ENCODE data around the gene OR10S1. TPM values are rescaled to one million over a fixed set of nuclear protein-coding genes. Genes with fewer than 3 reads are reported as not detected.

The OR10S1 gene
- total RNA-seq, 2 experiments from 2014 or later: not detected

DNA sequence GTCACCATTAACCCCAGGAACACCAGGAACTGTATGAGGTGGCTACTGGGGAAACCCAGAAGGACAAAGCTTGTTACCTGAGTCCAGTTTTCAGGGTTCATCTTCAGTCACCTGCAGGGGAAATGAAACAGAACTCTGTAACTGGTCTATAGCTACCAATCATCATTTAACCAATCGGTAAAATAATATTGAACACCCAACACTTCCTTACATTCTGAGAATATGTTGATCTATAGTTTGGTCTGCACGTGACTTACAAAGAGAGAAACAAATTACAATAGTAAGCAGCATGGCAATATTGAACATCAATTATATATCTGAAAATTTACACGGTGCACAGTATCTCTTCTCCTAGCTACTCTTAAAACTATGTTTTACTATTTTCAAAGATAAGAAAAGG lies 33.8 kb downstream of the OR10S1 start, which contains the start of gene OR6T1:
Gene OR6T1 (minus strand): TSS at position 101 of the 400 bp plus-strand sequence. CDS start 0 bp downstream, at position 101.
- TF ChIP-seq, protein P1, sequence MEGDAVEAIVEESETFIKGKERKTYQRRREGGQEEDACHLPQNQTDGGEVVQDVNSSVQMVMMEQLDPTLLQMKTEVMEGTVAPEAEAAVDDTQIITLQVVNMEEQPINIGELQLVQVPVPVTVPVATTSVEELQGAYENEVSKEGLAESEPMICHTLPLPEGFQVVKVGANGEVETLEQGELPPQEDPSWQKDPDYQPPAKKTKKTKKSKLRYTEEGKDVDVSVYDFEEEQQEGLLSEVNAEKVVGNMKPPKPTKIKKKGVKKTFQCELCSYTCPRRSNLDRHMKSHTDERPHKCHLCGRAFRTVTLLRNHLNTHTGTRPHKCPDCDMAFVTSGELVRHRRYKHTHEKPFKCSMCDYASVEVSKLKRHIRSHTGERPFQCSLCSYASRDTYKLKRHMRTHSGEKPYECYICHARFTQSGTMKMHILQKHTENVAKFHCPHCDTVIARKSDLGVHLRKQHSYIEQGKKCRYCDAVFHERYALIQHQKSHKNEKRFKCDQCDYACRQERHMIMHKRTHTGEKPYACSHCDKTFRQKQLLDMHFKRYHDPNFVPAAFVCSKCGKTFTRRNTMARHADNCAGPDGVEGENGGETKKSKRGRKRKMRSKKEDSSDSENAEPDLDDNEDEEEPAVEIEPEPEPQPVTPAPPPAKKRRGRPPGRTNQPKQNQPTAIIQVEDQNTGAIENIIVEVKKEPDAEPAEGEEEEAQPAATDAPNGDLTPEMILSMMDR (IDR thresholded peaks at IDR 0.05): no peak
- POLR2A ChIA-PET: no interaction called here
- H3K4me1 Mint-ChIP-seq (ENCODE audit: low read depth): no peaks in the 10 kb centered on the region
- CTCF ChIA-PET: no interaction called here
- H3K27me3 Mint-ChIP-seq: peaks cover 5% of the 10 kb centered on the region
- ATAC-seq: no peak
- no peak within 1 kb of the TSS for H3K4me3 Mint-ChIP-seq
- no peak for DNase-seq
- H3K9me3 Mint-ChIP-seq: no peaks in the 10 kb centered on the region
- intact Hi-C loops (cut with micrococcal nuclease): no loop called here
- no peaks in the 10 kb centered on the region for H3K36me3 Mint-ChIP-seq (ENCODE audit: low read depth)
- no peak within 1 kb of the TSS for H3K27ac Mint-ChIP-seq

- TF ChIP-seq, protein P1 (IDR thresholded peaks at IDR 0.05): no peak
- CTCF ChIA-PET: no interaction called here
- H3K27me3 Mint-ChIP-seq: peaks cover 4% of the 10 kb centered on the region
- ATAC-seq (no peak), DNase-seq (no peak)
- H3K4me1 Mint-ChIP-seq (ENCODE audit: low read depth): no peaks in the 10 kb centered on the region
- H3K27ac Mint-ChIP-seq: no peak overlapping the region
- no peak overlapping the region for H3K4me3 Mint-ChIP-seq
- intact Hi-C loops (cut with micrococcal nuclease): no loop called here
- H3K9me3 Mint-ChIP-seq: no peaks in the 10 kb centered on the region
- POLR2A ChIA-PET: no interaction called here
- no peaks in the 10 kb centered on the region for H3K36me3 Mint-ChIP-seq (ENCODE audit: low read depth)
Observed at GRCh38 chr11:123942413-123942812, 35.2 kb downstream of the OR10S1 start.

GRCh38 chr11:123939317-123939716 lies 38.3 kb downstream of the OR10S1 start, which contains the start of gene OR4D5:
Gene OR4D5, plus strand, starts transcription at chr11:123939617. Its CDS starts 0 bp downstream, at chr11:123939617.
- Mint-ChIP-seq H3K9me3 (no peaks in the 10 kb centered on the region), H3K27ac (no peak within 1 kb of the TSS), H3K4me3 (no peak within 1 kb of the TSS), H3K27me3 (no peaks in the 10 kb centered on the region), H3K4me1 (ENCODE audit: low read depth) (no peaks in the 10 kb centered on the region), H3K36me3 (ENCODE audit: low read depth) (no peaks in the 10 kb centered on the region)
- POLR2A ChIA-PET: no interaction called here
- no peak for DNase-seq
- TF ChIP-seq, protein P1 (IDR thresholded peaks at IDR 0.05): no peak
- CTCF ChIA-PET: no interaction called here
- intact Hi-C loops (cut with micrococcal nuclease): no loop called here
- no peak for ATAC-seq

Other genes starting within 250 kb of the OR10S1 start
- gene ZNF202, start 236.1 kb downstream of the OR10S1 start, total RNA-seq: 10 to 100 TPM; 11.1 to 13.6 TPM
- gene OR6X1, start 223.3 kb downstream of the OR10S1 start, total RNA-seq: not detected
- not detected for gene OR6M1, start 171.4 kb downstream of the OR10S1 start, total RNA-seq
- gene TMEM225, start 92.1 kb downstream of the OR10S1 start, total RNA-seq: not detected
- gene OR8D4, start 75.6 kb downstream of the OR10S1 start, total RNA-seq: not detected
- not detected for gene OR4D5, start 38.2 kb downstream of the OR10S1 start, total RNA-seq
- gene OR6T1, start 33.9 kb downstream of the OR10S1 start, total RNA-seq: not detected
- not detected for gene OR10G6, start 17.4 kb upstream of the OR10S1 start, total RNA-seq
- not detected for gene OR10G4, start 35.2 kb upstream of the OR10S1 start, total RNA-seq
- not detected for gene OR10G9, start 45.2 kb upstream of the OR10S1 start, total RNA-seq
- not detected for gene OR10G8, start 49.0 kb upstream of the OR10S1 start, total RNA-seq
- not detected for gene OR10G7, start 63.5 kb upstream of the OR10S1 start, total RNA-seq
- gene VWA5A, start 137.7 kb upstream of the OR10S1 start, total RNA-seq: 1 to 10 TPM; 4.4 TPM
- gene OR10D3, start 205.6 kb upstream of the OR10S1 start, total RNA-seq: not detected